GM23338 (cell line): ENCODE results near the gene WNT2B. TPM values are rescaled to one million over a fixed set of nuclear protein-coding genes. Genes with fewer than 3 reads are reported as not detected.

Experiments used
- CREB1 ChIP-seq: fragments of 250-450 bp; sonication (Bioruptor Pico); IDR thresholded peaks from 2 replicates; pipeline ENCODE4 v1.5.0; 2020; ENCODE audit warnings: low read depth, mild to moderate bottlenecking, moderate library complexity
- EZH2 ChIP-seq: fragments of 200-600 bp; sonication (generic); IDR thresholded peaks from one replicate; pipeline ENCODE4 v1.8.0; 2017; ENCODE audit warnings: antibody characterized with exemption, mild to moderate bottlenecking, low read depth; ENCODE audit not compliant: unreplicated experiment
- EZH2phosphoT487 ChIP-seq: fragments of 200-600 bp; sonication (generic); IDR thresholded peaks from one replicate; pipeline ENCODE4 v1.8.1; 2018; ENCODE audit warnings: antibody characterized with exemption; ENCODE audit not compliant: unreplicated experiment
- NANOG ChIP-seq: IDR thresholded peaks from 2 replicates; pipeline ENCODE4 v1.6.1; 2016; ENCODE audit warnings: antibody characterized with exemption, borderline replicate concordance
- ZNF114 ChIP-seq: fragments of 250-450 bp; sonication (Bioruptor Pico); IDR thresholded peaks from 2 replicates; pipeline ENCODE4 v1.5.0; 2020; ENCODE audit warnings: mild to moderate bottlenecking, moderate library complexity
- ZNF331 ChIP-seq: fragments of 250-450 bp; sonication (Bioruptor Pico); IDR thresholded peaks from 2 replicates; pipeline ENCODE4 v1.5.0; 2020; ENCODE audit warnings: low read depth, mild to moderate bottlenecking, moderate library complexity
- ZNF462 ChIP-seq: fragments of 250-450 bp; sonication (Bioruptor Pico); IDR thresholded peaks from 2 replicates; pipeline ENCODE4 v1.5.0; 2020; ENCODE audit warnings: mild to moderate bottlenecking, moderate library complexity
- polyA plus RNA-seq: library from polyadenylated mRNA; unstranded; fragments of >200 nt; fragmentation: Nextera tagmentation; extraction: Ambion mirVana; gene quantifications from 2 replicates; pipeline ENCODE4 v1.2.1, GENCODE V29; 2016
- total RNA-seq: library from RNA; depleted of rRNA; stranded (reverse); fragments of >200 nt; shearing (Covaris generic); gene quantifications from 2 replicates; pipeline ENCODE4 v1.2.3, GENCODE V29; 2014
- TF ChIP-seq, protein P1 (sequence below), 2 experiments: fragments of 200-600 bp in 1 of 2; sonication (generic) in 1 of 2; conservative IDR thresholded peaks; 2 replicates each; pipeline versions ENCODE4 v1.5.1 to v1.6.1; 2016 to 2017; ENCODE audit warnings: antibody characterized with exemption in 2 of 2, low read depth in 2 of 2, mild to moderate bottlenecking in 2 of 2, moderate library complexity in 1 of 2

WNT2B gene
- total and polyA plus RNA-seq, 2 experiments from 2014 or later: 0.50 to 0.90 TPM

DNA sequence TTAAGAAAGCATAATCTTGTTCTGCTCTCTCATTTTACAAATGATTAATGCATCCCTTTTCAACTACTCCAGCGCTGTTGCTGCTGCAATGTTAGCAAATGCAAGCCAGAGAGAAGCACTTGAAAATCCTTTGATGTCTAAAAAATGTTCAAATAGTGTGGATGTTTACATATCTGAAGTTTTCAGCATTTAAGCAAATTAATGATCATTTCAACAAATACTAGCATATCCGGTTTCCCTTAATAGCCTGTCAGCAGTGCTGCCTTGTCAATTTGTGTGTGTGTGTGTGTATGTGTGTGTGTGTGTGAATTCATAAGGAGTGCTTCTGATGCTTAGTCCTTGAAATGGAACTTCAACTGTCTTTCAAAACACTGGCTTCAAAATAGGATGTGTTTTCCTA is 48.1 kb upstream of the WNT2B start (continued):
- TF ChIP-seq ZNF462 (CRISPR knock-in tag): no peak
- TF ChIP-seq EZH2phosphoT487: no peak
- no peak for TF ChIP-seq ZNF331 (CRISPR knock-in tag)
- no peak for TF ChIP-seq EZH2
- no peak for TF ChIP-seq ZNF114 (CRISPR knock-in tag)
- no peak for TF ChIP-seq NANOG
- TF ChIP-seq, protein P1, sequence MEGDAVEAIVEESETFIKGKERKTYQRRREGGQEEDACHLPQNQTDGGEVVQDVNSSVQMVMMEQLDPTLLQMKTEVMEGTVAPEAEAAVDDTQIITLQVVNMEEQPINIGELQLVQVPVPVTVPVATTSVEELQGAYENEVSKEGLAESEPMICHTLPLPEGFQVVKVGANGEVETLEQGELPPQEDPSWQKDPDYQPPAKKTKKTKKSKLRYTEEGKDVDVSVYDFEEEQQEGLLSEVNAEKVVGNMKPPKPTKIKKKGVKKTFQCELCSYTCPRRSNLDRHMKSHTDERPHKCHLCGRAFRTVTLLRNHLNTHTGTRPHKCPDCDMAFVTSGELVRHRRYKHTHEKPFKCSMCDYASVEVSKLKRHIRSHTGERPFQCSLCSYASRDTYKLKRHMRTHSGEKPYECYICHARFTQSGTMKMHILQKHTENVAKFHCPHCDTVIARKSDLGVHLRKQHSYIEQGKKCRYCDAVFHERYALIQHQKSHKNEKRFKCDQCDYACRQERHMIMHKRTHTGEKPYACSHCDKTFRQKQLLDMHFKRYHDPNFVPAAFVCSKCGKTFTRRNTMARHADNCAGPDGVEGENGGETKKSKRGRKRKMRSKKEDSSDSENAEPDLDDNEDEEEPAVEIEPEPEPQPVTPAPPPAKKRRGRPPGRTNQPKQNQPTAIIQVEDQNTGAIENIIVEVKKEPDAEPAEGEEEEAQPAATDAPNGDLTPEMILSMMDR (conservative IDR thresholded peaks at IDR 0.05; ENCODE audit: low read depth in 2 of 2): no peak
- TF ChIP-seq CREB1: no peak
